KBM-7 (cell line): ENCODE results near the gene KRTAP5-1.
A peak's percentile ranks its signal among the peaks of the same experiment; 100 is the strongest.
"Not testable (repeated sequence)": the region's sequence is repeated elsewhere in the genome, so short reads cannot be mapped to it uniquely, and the experiment has no call there.

Experiments
- DNase-seq: peaks from one replicate; pipeline ENCODE4 v3.0.0-alpha.2; 2015
- in situ Hi-C: fragments of 300-500 bp; cut with MboI; formaldehyde crosslinking; loops from 2 replicates; pipeline ENCODE4 v1.14.3; 2020; ENCODE audit warnings: low sequenced_read_pairs, low pct_unique_long_range_greater_than_20kb, mixed read lengths

Gene KRTAP5-1, protein sequence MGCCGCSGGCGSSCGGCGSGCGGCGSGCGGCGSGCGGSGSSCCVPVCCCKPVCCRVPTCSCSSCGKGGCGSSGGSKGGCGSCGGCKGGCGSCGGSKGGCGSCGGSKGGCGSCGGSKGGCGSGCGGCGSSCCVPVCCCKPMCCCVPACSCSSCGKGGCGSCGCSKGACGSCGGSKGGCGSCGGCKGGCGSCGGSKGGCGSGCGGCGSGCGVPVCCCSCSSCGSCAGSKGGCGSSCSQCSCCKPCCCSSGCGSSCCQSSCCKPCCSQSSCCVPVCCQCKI

GRCh38 chr11:1584661-1585370, at the start of gene KRTAP5-1:
Gene KRTAP5-1 (minus strand): TSS chr11:1585283. CDS start chr11:1585249, 34 bp downstream.
- DNase-seq, in situ Hi-C loops: not testable (repeated sequence)

DNA sequence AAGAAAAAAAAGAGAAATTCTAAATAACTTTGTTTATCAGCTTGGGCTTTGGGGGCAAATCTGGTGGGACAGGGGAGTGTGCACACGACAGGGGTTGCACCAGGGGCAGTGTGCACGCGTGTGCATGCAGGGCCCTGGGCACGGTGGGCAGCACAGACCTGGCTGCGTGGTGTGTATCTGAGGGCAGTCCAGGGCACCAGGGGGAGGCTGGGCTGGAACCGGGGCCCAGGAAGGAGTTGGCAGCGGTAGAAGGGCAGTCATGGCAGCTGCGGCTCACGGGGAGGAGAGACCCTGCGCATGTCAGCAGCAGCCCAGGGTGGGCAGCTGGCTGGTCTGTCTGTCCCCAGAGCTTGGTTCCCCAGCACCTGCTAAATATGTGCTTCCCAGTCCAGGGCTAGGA, 48.8 kb upstream of the KRTAP5-1 start:
- in situ Hi-C loops: no loop called here
- DNase-seq: no peak

- in situ Hi-C loops: no loop called here
- no peak for DNase-seq
Observed at GRCh38 chr11:1632053-1632714, 47.1 kb upstream of the KRTAP5-1 start.

DNA sequence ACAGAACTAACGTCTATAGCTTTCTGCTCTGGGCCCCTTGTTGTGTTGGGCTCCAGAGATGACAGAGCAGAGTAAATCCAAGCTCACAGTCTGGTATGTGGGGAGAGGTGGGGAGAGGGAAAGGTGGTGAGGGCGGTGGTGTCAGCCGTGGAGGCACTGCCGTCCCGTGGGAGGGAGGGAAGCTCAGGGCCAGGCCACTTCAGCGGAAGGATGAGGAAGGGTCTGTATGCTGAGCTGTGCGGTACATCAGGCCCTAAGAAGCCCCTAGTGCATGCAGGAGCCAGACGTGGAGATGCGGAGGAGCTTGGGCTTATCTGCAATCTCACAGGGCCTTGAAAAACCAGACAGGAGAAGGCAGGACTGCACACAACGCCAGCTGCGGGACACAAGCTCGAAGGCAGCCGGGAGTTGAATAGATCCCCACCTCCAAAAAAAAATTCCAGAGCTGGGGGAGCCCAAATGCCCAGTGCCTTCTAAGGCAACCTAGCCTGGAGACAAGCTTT, 46.0 kb upstream of the KRTAP5-1 start:
- DNase-seq: no peak
- in situ Hi-C loops: no loop called here

GRCh38 chr11:1630271-1630670, 45.2 kb upstream of the KRTAP5-1 start:
- in situ Hi-C loops: no loop called here
- DNase-seq: no peak

DNA sequence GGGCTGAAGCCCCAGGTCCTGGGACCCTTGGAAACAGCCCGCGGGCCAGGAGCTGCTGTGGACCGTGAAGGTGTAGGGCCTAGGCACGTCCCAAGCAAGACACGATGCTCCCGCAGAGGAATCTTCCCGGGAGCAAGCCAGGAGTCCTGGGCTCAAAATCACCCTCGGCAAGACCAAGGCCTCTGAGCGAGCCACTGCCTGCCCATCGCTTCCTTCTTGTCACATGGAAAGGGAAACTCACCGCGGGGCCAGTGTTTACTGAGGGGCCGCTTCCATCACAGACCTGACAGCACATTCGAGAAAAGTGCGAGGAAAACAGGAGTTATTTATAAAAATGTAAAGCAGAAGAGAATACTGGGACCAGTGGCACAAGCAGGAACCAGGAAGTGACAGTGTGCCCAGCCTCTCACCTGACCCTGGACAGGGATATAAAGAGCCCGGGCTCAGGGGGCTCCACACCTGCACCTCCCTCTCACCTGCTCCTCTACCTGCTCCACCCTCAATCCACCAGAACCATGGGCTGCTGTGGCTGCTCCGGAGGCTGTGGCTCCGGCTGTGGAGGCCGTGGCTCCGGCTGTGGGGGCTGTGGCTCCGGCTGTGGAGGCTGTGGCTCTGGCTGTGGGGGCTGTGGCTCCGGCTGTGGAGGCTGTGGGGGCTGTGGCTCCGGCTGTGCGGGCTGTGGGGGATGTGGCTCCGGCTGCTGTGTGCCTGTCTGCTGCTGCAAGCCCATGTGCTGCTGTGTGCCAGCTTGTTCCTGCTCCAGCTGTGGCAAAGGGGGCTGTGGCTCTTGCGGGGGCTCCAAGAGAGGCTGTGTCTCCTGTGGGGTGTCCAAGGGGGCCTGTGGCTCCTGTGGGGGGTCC, 44.5 kb upstream of the KRTAP5-1 start, which contains the start of gene KRTAP5-5:
Gene KRTAP5-5 (plus strand): TSS at position 450 of the 860 bp plus-strand sequence. CDS start 66 bp downstream, at position 516.
- in situ Hi-C loops: no loop called here
- DNase-seq: no peak

GRCh38 chr11:1628506-1629325, 43.6 kb upstream of the KRTAP5-1 start:
- in situ Hi-C loops: no loop called here

GRCh38 chr11:1625541-1625940, 40.5 kb upstream of the KRTAP5-1 start:
- no peak for DNase-seq
- in situ Hi-C loops: no loop called here

More at GRCh38 chr11:1628506-1629325, 43.6 kb upstream of the KRTAP5-1 start:
- peak; percentile 56 for DNase-seq

- no peak for DNase-seq
- in situ Hi-C loops: no loop called here
Observed at GRCh38 chr11:1624621-1625020, 39.5 kb upstream of the KRTAP5-1 start.

- DNase-seq: no peak
- in situ Hi-C loops: no loop called here
Observed at GRCh38 chr11:1623716-1624115, 38.6 kb upstream of the KRTAP5-1 start.

DNA sequence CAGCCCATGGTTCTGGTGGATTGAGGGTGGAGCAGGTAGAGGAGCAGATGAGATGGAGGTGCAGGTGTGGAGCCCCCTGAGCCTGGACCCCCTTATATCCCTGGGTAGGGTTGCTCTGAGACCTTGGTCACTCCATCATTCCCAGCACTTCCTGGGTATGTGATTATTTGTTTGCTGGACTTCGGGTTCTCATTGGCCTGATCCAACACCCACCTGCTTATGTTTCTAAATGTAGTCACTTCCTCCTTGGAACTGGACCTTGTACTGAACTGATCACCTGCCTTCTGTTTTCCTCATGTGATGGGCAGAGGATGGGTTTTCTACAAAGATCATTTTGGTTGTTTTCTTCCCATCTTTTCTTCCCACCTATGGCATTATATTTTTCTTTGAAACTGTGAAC, 37.0 kb upstream of the KRTAP5-1 start, which contains the start of gene KRTAP5-4:
Gene KRTAP5-4 (minus strand): TSS at position 53 of the 400 bp plus-strand sequence. CDS start 45 bp downstream, at position 8.
- DNase-seq: no peak
- in situ Hi-C loops: no loop called here

DNA sequence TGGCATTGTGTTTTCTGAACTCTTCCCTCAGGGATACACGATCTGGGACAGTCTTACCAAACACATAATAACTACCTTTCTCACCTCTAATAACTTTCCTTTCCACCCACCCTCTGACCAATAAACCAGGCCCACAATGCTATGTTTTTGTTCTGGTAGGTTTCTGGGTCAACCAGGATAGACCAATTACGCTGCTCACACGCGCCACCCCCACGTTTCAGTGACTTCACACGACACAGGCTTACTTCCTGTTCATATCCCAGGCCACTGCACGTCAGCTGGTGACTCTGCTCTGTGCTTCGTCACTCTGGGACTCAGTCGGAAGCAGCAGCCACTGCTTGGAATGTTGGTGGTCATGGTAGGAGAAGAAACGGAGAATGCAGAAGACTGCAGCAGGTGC, 34.4 kb upstream of the KRTAP5-1 start:
- peak; percentile 50 for DNase-seq
- in situ Hi-C loops: no loop called here

GRCh38 chr11:1618231-1618630, 33.1 kb upstream of the KRTAP5-1 start:
- DNase-seq: no peak
- in situ Hi-C loops: no loop called here

DNA sequence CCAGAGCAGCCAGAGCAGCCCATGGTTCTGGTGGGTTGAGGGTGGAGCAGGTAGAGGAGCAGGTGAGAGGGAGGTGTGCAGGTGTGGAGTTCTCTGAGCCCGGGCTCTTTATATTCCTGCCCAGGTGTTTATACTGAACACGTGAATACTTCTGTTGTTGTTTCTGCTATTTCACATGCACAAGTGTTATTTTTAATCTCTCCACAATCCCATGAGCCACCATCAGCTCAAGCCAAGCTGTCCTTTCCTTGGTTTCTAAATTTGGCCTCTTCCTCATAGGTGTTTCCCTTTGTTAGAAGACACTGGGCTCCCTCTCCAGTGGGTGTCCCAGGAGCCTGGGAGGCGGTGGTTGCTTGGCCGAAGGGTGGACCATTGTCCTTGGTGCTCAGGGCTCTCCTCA, 23.3 kb upstream of the KRTAP5-1 start, which contains the start of gene KRTAP5-3:
Gene KRTAP5-3 (minus strand): TSS at position 101 of the 400 bp plus-strand sequence. CDS start 78 bp downstream, at position 23.
- DNase-seq: no peak
- in situ Hi-C loops: no loop called here

DNA sequence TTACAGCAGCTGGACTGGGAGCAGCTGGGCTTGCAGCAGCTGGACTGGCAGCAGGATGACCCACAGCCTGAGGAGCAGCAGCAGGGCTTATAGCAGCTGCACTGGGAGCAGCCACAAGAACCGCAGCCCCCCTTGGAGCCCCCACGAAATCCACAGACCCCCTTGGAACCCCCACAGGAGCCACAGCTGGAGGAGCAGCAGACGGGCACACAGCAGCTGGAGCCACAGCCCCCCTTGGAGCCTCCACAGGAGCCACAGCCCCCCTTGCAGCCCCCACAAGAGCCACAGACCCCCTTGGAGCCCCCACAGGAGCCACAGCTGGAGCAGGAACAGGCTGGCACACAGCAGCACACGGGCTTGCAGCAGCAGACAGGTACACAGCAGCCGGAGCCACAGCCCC, 22.8 kb upstream of the KRTAP5-1 start:
- DNase-seq, in situ Hi-C loops: not testable (repeated sequence)

DNA sequence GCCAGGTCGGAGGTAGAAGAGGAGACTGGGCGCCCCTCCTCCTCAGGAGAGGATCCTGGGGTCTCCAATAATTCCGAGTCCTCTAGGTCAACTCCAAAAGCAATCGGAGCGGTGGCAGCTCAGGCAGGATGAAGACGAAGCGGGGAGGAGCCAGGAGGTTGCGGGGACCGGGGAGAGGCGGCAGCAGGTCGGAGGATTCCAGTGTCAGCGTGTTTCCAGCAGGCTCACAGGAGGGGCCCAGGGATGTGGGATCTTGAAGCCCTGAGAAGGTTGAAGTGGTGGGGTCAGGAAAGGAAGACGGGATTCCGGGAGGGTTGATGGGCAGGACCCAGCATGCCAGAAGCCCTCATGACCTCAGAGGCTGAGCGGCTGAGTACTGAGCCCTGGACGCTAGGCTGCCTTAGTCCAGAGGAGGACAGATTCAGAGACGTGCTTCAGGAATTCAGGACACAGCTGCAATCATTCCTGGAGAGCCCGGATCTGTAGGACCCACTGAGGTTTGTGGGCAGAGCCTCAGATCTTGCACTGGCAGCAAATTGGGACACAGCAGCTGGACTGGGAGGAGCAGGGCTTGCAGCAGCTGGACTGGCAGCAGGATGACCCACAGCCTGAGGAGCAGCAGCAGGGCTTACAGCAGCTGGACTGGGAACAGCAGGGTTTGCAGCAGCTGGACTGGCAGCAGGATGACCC, 22.2 kb upstream of the KRTAP5-1 start:
- DNase-seq, in situ Hi-C loops: not testable (repeated sequence)

DNA sequence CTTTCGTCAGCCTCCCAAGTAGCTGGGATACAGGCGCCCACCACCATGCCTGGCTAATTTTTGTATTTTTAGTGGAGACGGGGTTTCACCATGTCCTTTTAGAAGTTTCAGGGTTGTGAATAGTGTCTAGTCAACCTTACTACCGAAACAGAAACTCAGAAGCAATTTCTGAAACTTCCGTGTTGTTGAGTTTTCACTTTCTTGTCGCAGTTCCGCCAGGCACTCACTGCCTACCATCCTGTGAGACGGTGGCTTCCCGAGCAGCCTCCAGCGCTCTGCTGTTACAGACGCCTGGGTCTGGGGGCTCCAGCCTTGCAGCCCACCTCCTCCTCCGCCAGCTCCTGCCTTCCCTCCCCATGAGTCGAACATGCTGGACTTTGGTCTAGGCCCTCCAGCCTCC, 20.8 kb upstream of the KRTAP5-1 start:
- in situ Hi-C loops, DNase-seq: not testable (repeated sequence)
